Measurements from ENCODE around the gene NKX1-2.

NKX1-2 gene

GRCh38 chr10:124481717-124482116, 31.9 kb upstream of the NKX1-2 start:
- no CpG with 5 or more reads among the region's 6 CpGs for WGBS, 2 donors (ENCODE audit: extremely low coverage in 2 of 2, insufficient read length in 2 of 2, insufficient replicate concordance in 1 of 2)
- H2BK120ac ChIP-seq (ENCODE audit: low read depth, low read length), result no peak overlapping the region
- DNase-seq (ENCODE audit: low spot score), result no peak
- H3K4me3 ChIP-seq (ENCODE audit: low read length in 2 of 2), result no peak overlapping the region
- no peak overlapping the region for H2AFZ ChIP-seq (ENCODE audit: low read length)
- H3K4me1 ChIP-seq (ENCODE audit: control insufficient read depth in 2 of 2, insufficient read depth in 1 of 2, low read depth in 1 of 2, low read length in 2 of 2), result peaks cover 15 to 24% of the 10 kb centered on the region in 2 donors
- H3K79me1 ChIP-seq (ENCODE audit: low read depth, low read length), result peaks cover 4% of the 10 kb centered on the region
- no peak overlapping the region for H3K4me2 ChIP-seq (ENCODE audit: insufficient read depth, low read length, poor library complexity, severe bottlenecking)
- H3K18ac ChIP-seq (ENCODE audit: low read length), result peak overlapping the region; percentile 25
- no peak overlapping the region for H4K91ac ChIP-seq (ENCODE audit: low read depth, low read length, poor library complexity)
- H3K14ac ChIP-seq (ENCODE audit: low read length), result no peak overlapping the region
- H3K27me3 ChIP-seq (ENCODE audit: control insufficient read depth in 3 of 3, insufficient read depth in 3 of 3, low read depth in 1 of 3, low read length in 3 of 3), result no peaks in the 10 kb centered on the region
- H3K23ac ChIP-seq (ENCODE audit: low read depth, low read length, poor library complexity), result no peak overlapping the region
- H2BK5ac ChIP-seq (ENCODE audit: low read length), result no peak overlapping the region
- H3K4ac ChIP-seq (ENCODE audit: low read length), result no peak overlapping the region
- H4K8ac ChIP-seq (ENCODE audit: low read depth, low read length), result no peak overlapping the region
- H3K9me3 ChIP-seq (replicated peaks in 1 of 2; ENCODE audit: control insufficient read depth in 2 of 2, insufficient read depth in 1 of 2, low read depth in 1 of 2, low read length in 2 of 2), result peaks cover 2 to 5% of the 10 kb centered on the region in 2 donors
- no peak overlapping the region for H2BK12ac ChIP-seq (ENCODE audit: low read length)
- no peak overlapping the region for H3K27ac ChIP-seq (replicated peaks; ENCODE audit: low read length)
- H3K36me3 ChIP-seq (replicated peaks in 1 of 2; ENCODE audit: control insufficient read depth in 2 of 2, insufficient read depth in 2 of 2, low read length in 2 of 2), result no peaks in the 10 kb centered on the region
- no peak overlapping the region for H2AK5ac ChIP-seq (ENCODE audit: low read depth, low read length)
- H3K9ac ChIP-seq (ENCODE audit: low read depth, low read length, poor library complexity), result peak overlapping the region; percentile 45
- H2BK15ac ChIP-seq (ENCODE audit: low read length), result no peak overlapping the region

GRCh38 chr10:124480860-124481259, 31.0 kb upstream of the NKX1-2 start:
- H3K27ac ChIP-seq (replicated peaks; ENCODE audit: low read length), result no peak overlapping the region
- H3K4me3 ChIP-seq (ENCODE audit: low read length in 2 of 2), result no peak overlapping the region
- H4K8ac ChIP-seq (ENCODE audit: low read depth, low read length), result no peak overlapping the region
- H3K14ac ChIP-seq (ENCODE audit: low read length), result no peak overlapping the region
- no peak overlapping the region for H3K18ac ChIP-seq (ENCODE audit: low read length)
- peaks cover 15 to 24% of the 10 kb centered on the region in 2 donors for H3K4me1 ChIP-seq (ENCODE audit: control insufficient read depth in 2 of 2, insufficient read depth in 1 of 2, low read depth in 1 of 2, low read length in 2 of 2)
- no peak overlapping the region for H3K9ac ChIP-seq (ENCODE audit: low read depth, low read length, poor library complexity)
- no CpG with 5 or more reads among the region's 5 CpGs for WGBS, 2 donors (ENCODE audit: extremely low coverage in 2 of 2, insufficient read length in 2 of 2, insufficient replicate concordance in 1 of 2)
- H3K9me3 ChIP-seq (replicated peaks in 1 of 2; ENCODE audit: control insufficient read depth in 2 of 2, insufficient read depth in 1 of 2, low read depth in 1 of 2, low read length in 2 of 2), result no peaks in the 10 kb centered on the region
- H3K23ac ChIP-seq (ENCODE audit: low read depth, low read length, poor library complexity), result no peak overlapping the region
- H3K4ac ChIP-seq (ENCODE audit: low read length), result no peak overlapping the region
- H2AFZ ChIP-seq (ENCODE audit: low read length), result no peak overlapping the region
- no peak overlapping the region for H2BK5ac ChIP-seq (ENCODE audit: low read length)
- no peak for DNase-seq (ENCODE audit: low spot score)
- peaks cover 6% of the 10 kb centered on the region for H3K79me1 ChIP-seq (ENCODE audit: low read depth, low read length)
- no peak overlapping the region for H4K91ac ChIP-seq (ENCODE audit: low read depth, low read length, poor library complexity)
- H2AK5ac ChIP-seq (ENCODE audit: low read depth, low read length), result no peak overlapping the region
- H3K27me3 ChIP-seq (ENCODE audit: control insufficient read depth in 3 of 3, insufficient read depth in 3 of 3, low read depth in 1 of 3, low read length in 3 of 3), result no peaks in the 10 kb centered on the region
- H3K4me2 ChIP-seq (ENCODE audit: insufficient read depth, low read length, poor library complexity, severe bottlenecking), result no peak overlapping the region
- no peak overlapping the region for H2BK120ac ChIP-seq (ENCODE audit: low read depth, low read length)
- H3K36me3 ChIP-seq (replicated peaks in 1 of 2; ENCODE audit: control insufficient read depth in 2 of 2, insufficient read depth in 2 of 2, low read length in 2 of 2), result no peaks in the 10 kb centered on the region
- H2BK15ac ChIP-seq (ENCODE audit: low read length), result no peak overlapping the region
- H2BK12ac ChIP-seq (ENCODE audit: low read length), result no peak overlapping the region

GRCh38 chr10:124478515-124478914, 28.7 kb upstream of the NKX1-2 start:
- Histone ChIP-seq H3K36me3 (replicated peaks in 1 of 2; ENCODE audit: control insufficient read depth in 2 of 2, insufficient read depth in 2 of 2, low read length in 2 of 2) (no peaks in the 10 kb centered on the region), H2BK15ac (ENCODE audit: low read length) (no peak overlapping the region), H3K4me2 (ENCODE audit: insufficient read depth, low read length, poor library complexity, severe bottlenecking) (no peak overlapping the region), H2BK12ac (ENCODE audit: low read length) (no peak overlapping the region), H3K18ac (ENCODE audit: low read length) (peak overlapping the region; percentile 78), H2AFZ (ENCODE audit: low read length) (no peak overlapping the region), H3K4ac (ENCODE audit: low read length) (no peak overlapping the region), H3K27ac (replicated peaks; ENCODE audit: low read length) (no peak overlapping the region), H3K4me3 (ENCODE audit: low read length in 2 of 2) (no peak overlapping the region), H3K4me1 (ENCODE audit: control insufficient read depth in 2 of 2, insufficient read depth in 1 of 2, low read depth in 1 of 2, low read length in 2 of 2) (peaks cover 9 to 15% of the 10 kb centered on the region in 2 donors), H4K8ac (ENCODE audit: low read depth, low read length) (no peak overlapping the region), H3K9ac (ENCODE audit: low read depth, low read length, poor library complexity) (no peak overlapping the region), H2BK120ac (ENCODE audit: low read depth, low read length) (no peak overlapping the region), H3K9me3 (replicated peaks in 1 of 2; ENCODE audit: control insufficient read depth in 2 of 2, insufficient read depth in 1 of 2, low read depth in 1 of 2, low read length in 2 of 2) (no peaks in the 10 kb centered on the region), H4K91ac (ENCODE audit: low read depth, low read length, poor library complexity) (no peak overlapping the region), H3K27me3 (ENCODE audit: control insufficient read depth in 3 of 3, insufficient read depth in 3 of 3, low read depth in 1 of 3, low read length in 3 of 3) (no peaks in the 10 kb centered on the region), H2AK5ac (ENCODE audit: low read depth, low read length) (no peak overlapping the region), H2BK5ac (ENCODE audit: low read length) (peak overlapping the region; percentile 19), H3K14ac (ENCODE audit: low read length) (peak overlapping the region; percentile 40), H3K23ac (ENCODE audit: low read depth, low read length, poor library complexity) (no peak overlapping the region), H3K79me1 (ENCODE audit: low read depth, low read length) (peaks cover 6% of the 10 kb centered on the region)
- DNase-seq (ENCODE audit: low spot score), result no peak
- WGBS, 2 donors (ENCODE audit: extremely low coverage in 2 of 2, insufficient read length in 2 of 2, insufficient replicate concordance in 1 of 2), result no CpG with 5 or more reads among the region's 14 CpGs

- Histone ChIP-seq H3K36me3 (replicated peaks in 1 of 2; ENCODE audit: control insufficient read depth in 2 of 2, insufficient read depth in 2 of 2, low read length in 2 of 2) (no peaks in the 10 kb centered on the region), H3K27me3 (ENCODE audit: control insufficient read depth in 3 of 3, insufficient read depth in 3 of 3, low read depth in 1 of 3, low read length in 3 of 3) (no peaks in the 10 kb centered on the region), H2BK5ac (ENCODE audit: low read length) (peak overlapping the region; percentile 19), H3K18ac (ENCODE audit: low read length) (peak overlapping the region; percentile 78), H3K9ac (ENCODE audit: low read depth, low read length, poor library complexity) (peak overlapping the region; percentile 38), H2AK5ac (ENCODE audit: low read depth, low read length) (peak overlapping the region; percentile 73), H3K79me1 (ENCODE audit: low read depth, low read length) (peaks cover 6% of the 10 kb centered on the region), H2BK120ac (ENCODE audit: low read depth, low read length) (peak overlapping the region; percentile 40), H3K9me3 (replicated peaks in 1 of 2; ENCODE audit: control insufficient read depth in 2 of 2, insufficient read depth in 1 of 2, low read depth in 1 of 2, low read length in 2 of 2) (no peaks in the 10 kb centered on the region), H2BK15ac (ENCODE audit: low read length) (peak overlapping the region; percentile 79), H2AFZ (ENCODE audit: low read length) (no peak overlapping the region), H3K4ac (ENCODE audit: low read length) (peak overlapping the region; percentile 5), H3K4me2 (ENCODE audit: insufficient read depth, low read length, poor library complexity, severe bottlenecking) (no peak overlapping the region), H3K23ac (ENCODE audit: low read depth, low read length, poor library complexity) (peak overlapping the region; percentile 58), H3K27ac (replicated peaks; ENCODE audit: low read length) (no peak overlapping the region), H3K14ac (ENCODE audit: low read length) (peak overlapping the region; percentile 40), H2BK12ac (ENCODE audit: low read length) (peak overlapping the region; percentile 95), H4K8ac (ENCODE audit: low read depth, low read length) (peak overlapping the region; percentile 20), H4K91ac (ENCODE audit: low read depth, low read length, poor library complexity) (peak overlapping the region; percentile 64), H3K4me1 (ENCODE audit: control insufficient read depth in 2 of 2, insufficient read depth in 1 of 2, low read depth in 1 of 2, low read length in 2 of 2) (peaks cover 9 to 15% of the 10 kb centered on the region in 2 donors), H3K4me3 (ENCODE audit: low read length in 2 of 2) (peak overlapping the region in 1 of 2 donors; percentile 0)
- DNase-seq (ENCODE audit: low spot score), result no peak
- WGBS, 2 donors (ENCODE audit: extremely low coverage in 2 of 2, insufficient read length in 2 of 2, insufficient replicate concordance in 1 of 2), result no CpG with 5 or more reads among the region's 11 CpGs
Observed at GRCh38 chr10:124477614-124478363, 28.0 kb upstream of the NKX1-2 start.

Measured in neuronal stem cell (in vitro differentiated cells).